ENCODE data around the gene MIGA1.
A peak's percentile ranks its signal among the peaks of the same experiment; 100 is the strongest.
"Not testable (repeated sequence)": the region's sequence is repeated elsewhere in the genome, so short reads cannot be mapped to it uniquely, and the experiment has no call there.

The MIGA1 gene

GRCh38 chr1:77797991-77798390 lies 18.5 kb downstream of the MIGA1 start:
- no peak for DNase-seq

GRCh38 chr1:77802026-77802425 lies 22.6 kb downstream of the MIGA1 start:
- DNase-seq: no peak

- no peak for DNase-seq
These were observed 23.9 kb downstream of the MIGA1 start for GRCh38 chr1:77803371-77803770.

DNA sequence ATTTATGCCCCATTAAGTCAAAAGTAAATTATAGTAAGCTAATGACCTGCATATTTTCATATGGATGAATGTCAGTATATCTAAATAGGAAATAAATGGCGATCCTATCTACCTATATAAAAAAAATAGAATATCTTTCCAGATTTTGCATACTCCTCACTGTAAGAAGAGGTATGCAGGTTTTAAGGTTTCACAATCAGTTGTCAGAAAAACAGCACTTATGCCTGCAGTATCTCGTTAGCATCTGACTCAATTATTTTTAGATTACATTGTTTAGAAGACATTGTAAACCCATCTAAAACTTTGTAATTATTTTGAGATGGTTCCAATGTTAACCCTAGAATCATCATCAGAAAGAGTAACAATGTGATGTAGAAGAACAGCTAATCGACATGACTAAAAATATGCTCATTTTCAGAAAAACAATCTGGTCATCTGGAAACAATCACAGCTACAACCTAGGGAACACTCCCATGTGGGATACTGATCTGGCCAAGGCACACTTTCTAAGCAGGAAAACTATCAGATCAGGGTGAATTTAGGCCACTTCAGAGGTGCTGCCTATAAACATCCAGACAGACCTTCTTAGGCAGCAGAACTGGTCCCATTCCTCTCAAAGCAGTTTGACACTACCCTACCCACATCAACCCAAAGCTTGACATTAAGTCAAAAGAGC lies 30.5 kb downstream of the MIGA1 start:
- not testable (repeated sequence) for DNase-seq

GRCh38 chr1:77811589-77811988 lies 32.1 kb downstream of the MIGA1 start:
- not testable (repeated sequence) for DNase-seq

GRCh38 chr1:77817368-77818209 lies 38.1 kb downstream of the MIGA1 start:
- DNase-seq: no peak

DNA sequence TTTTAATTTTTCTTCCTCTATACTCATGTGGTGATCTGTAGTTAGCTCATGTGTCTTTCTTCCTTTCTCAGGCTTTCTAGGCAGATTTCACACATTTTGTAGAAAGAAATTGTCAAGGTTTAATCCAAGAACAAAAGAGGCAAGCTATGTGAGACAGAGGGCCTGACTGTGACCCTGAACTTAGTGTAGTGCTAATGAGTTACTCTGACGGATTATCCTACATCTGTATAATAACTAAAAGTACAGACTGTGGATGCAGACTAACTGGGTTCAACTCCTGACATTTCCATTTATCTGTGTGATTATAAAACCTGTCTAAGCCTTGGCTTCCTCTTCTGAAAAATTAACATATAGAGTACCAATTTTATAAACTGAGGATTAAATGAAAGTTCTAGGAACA lies 40.7 kb downstream of the MIGA1 start:
- no peak for DNase-seq

DNA sequence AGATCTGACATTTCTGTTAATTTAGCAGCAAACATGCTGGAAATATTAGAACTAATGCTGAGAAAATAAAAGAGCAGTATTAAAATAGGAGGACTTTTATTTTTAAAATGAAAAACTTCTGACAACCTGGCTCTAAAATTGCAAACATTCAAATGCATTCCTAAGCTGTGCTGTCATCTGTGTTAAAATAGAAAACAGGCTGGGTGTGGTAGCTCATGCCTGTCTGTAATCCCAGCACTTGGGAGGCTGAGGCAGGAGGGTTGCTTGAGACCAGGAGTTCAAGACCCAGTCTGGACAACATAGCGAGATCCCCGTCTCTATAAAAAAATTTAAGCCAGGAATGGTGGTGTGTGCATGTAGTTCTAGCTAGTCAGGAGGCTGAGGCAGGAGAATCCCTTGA lies 44.6 kb downstream of the MIGA1 start:
- DNase-seq: no peak

- no peak for DNase-seq
These were observed 45.2 kb downstream of the MIGA1 start for GRCh38 chr1:77824694-77825093.

- peak in 2 of 6 experiments; percentile 2 to 13 for DNase-seq
These were observed 45.8 kb downstream of the MIGA1 start for GRCh38 chr1:77825131-77825709.

DNA sequence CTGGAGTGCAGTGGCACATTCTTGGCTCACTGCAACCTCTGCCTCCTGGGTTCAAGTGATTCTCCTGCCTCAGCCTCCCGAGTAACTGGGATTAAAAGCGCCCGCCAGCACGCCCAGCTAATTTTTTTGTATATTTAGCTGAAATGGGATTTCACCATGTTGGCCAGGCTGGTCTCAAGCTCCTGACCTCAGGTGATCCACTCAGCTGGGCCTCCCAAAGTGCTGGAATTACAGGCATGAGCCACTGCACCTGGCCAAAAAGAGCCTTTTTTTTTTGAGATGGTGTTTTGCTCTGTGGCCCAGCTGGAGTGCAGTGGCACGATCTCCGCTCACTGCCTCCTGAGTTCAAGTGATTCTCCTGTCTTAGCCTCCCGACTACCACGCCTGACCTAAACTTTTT lies 47.4 kb downstream of the MIGA1 start:
- DNase-seq: not testable (repeated sequence)

GRCh38 chr1:77828098-77828497 lies 48.6 kb downstream of the MIGA1 start:
- no peak for DNase-seq

GRCh38 chr1:77829851-77830250 lies 50.4 kb downstream of the MIGA1 start:
- DNase-seq: no peak

DNA sequence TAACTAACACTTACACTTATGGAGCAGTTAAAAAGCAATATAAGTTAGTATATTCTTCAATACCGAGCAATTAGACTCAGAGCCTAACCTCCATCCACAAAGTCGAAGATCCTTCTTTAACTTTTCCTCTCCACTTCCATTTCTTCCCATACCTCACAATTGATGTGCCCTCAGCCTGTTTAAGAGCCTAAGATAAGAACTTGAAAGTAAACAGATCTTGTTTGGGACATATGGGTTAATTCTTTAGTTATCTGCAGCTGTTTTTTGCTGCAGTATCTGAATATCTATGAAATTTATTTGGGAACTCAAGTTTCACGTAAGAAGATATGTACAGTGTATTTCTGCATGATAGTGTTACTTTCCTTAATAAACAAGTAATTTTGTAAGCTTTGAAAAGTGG lies 51.5 kb downstream of the MIGA1 start:
- DNase-seq: no peak

DNA sequence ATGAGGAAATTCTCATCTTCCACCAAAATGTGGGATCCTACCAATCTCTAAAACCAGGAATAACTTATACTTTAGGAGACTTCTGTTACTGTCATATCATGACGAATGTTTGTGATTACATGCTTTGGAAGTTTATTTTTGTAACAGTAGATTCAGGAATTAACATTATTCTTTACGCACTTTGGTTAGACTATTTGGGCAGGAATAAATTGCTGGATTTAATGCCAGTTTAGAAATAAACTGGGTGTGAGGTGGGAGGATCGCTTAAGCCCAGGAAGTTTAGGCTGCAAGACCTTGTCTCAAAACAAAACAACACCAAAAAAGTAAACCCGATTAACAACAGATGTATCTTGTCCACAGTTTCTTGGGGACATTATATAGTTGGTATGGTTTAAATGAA lies 52.1 kb downstream of the MIGA1 start:
- DNase-seq: no peak

- no peak for DNase-seq
These were observed 52.7 kb downstream of the MIGA1 start for GRCh38 chr1:77831976-77832711.

DNA sequence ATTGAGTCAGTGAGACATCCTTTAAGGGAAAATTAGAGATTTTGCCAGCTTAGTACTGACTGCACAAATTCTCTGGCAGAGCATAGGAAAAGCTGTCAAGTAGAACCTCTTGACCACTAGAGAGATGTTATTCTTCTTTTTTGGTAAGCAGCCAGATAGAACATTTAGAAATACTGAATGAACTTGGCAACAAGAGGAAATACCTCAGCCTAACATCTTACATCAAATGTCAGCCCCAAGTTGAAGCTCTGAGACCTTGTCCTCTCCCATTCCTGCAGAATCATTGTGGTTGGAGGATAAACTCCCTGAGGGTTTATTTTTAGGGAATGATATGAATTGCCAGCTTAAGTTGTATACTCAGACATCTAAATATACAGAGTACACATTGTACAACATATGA lies 53.5 kb downstream of the MIGA1 start:
- no peak for DNase-seq

DNA sequence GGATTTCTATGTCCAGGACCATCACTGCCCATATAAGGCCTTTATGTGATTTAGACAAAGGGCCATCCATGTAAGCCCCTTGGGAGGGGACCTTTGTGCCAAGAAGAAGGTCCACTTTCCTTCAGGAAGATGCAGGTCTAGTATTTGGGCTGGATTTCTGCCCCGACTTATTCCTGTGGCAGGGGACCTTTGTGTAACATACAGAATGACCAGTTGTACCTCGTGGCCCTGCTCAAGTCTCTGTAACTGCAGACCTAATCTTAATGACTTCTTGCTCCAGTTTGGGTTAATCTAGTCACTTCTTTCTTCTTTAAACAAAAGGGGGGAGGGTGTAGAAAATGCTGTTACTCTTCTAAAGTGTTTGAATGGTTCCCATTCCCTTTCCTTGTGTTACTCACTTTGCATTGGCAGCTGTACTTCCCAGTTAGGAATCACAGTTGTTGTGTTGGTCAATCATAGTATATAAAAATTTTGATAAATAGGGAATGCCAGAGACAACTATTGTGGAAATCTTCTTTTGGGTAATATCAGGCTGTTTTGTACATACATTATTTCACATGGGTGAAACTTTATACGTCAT lies 54.2 kb downstream of the MIGA1 start:
- DNase-seq: no peak

GRCh38 chr1:77834771-77835334 lies 55.4 kb downstream of the MIGA1 start:
- no peak for DNase-seq

- DNase-seq: no peak
These were observed 62.1 kb downstream of the MIGA1 start for GRCh38 chr1:77841574-77841973.

DNA sequence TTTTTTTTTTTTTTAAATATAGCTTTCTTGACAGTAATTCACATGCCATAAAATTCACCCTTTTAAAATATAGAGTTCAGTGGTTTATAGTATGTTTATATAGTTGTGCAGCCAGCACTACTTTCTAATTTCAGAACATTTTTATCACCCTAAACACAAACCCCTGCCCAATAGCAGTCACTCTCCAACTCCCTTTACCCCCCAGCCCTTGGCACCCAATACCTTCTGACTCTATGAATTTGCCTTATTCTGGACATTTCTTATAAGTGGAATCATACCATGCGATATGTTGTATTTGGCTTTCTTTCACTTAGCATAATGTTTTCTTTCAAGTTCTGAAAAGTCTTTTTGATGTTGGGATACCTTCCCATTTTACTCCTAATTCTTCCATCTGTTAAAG lies 66.5 kb downstream of the MIGA1 start:
- DNase-seq: no peak

DNA sequence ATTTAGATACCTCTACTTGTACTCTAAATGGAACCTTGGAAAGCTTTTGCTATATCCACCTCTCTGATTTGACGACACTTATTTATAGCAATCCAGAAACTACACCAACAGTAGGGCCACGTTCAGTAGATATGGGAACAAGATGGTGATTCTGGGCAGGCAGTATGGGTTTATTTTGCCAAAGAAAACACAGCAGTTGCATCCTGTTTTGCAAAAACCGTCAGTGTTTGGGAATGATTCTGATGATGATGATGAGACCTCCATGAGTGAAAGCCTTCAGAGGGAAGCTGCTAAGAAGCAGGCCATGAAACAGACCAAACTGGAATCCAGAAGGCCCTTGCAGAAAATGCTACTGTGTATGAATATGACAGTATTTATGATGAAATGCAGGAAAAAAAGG lies 67.5 kb downstream of the MIGA1 start:
- DNase-seq: no peak

Data from stimulated activated naive CD4-positive, alpha-beta T cell (primary cell).